OCI-LY1 (cell line): ENCODE results near the gene NCAPH2.

Source experiments
- H2AFZ ChIP-seq: fragments of 200-600 bp; sonication (generic), shearing (Covaris generic); 2 replicates; pipeline ENCODE4 v1.6.0; 2014; ENCODE audit warnings: antibody characterized with exemption, mild to moderate bottlenecking, low read length
- H3F3A ChIP-seq: fragments of 200-600 bp; sonication (generic), shearing (Covaris generic); 2 replicates; pipeline ENCODE4 v1.6.0; 2014; ENCODE audit warnings: mild to moderate bottlenecking, antibody characterized with exemption, low read length, moderate library complexity; ENCODE audit not compliant: insufficient read depth
- H3K27ac ChIP-seq: fragments of 200-600 bp; sonication (generic); 2 replicates; pipeline ENCODE4 v1.5.1; 2014; ENCODE audit warnings: low read length, mixed run types, mild to moderate bottlenecking, low read depth; ENCODE audit not compliant: poor library complexity, severe bottlenecking
- H3K27me3 ChIP-seq: fragments of 200-600 bp; sonication (generic); 2 replicates; pipeline ENCODE4 v1.6.0; 2014; ENCODE audit warnings: antibody characterized with exemption, mild to moderate bottlenecking, low read length, moderate library complexity; ENCODE audit not compliant: insufficient read depth
- H3K36me3 ChIP-seq: fragments of 200-600 bp; sonication (generic); 2 replicates; pipeline ENCODE4 v1.6.1; 2014; ENCODE audit warnings: mild to moderate bottlenecking, antibody characterized with exemption, low read length, moderate library complexity, mixed read lengths; ENCODE audit not compliant: insufficient read depth
- H3K4me1 ChIP-seq: fragments of 200-600 bp; sonication (generic); 2 replicates; pipeline ENCODE4 v1.5.1; 2014; ENCODE audit warnings: mild to moderate bottlenecking, low read length, moderate library complexity; ENCODE audit not compliant: insufficient read depth, severe bottlenecking
- H3K4me2 ChIP-seq: fragments of 200-600 bp; sonication (generic), shearing (Covaris generic); 2 replicates; pipeline ENCODE4 v1.6.1; 2014; ENCODE audit warnings: low read length
- H3K4me3 ChIP-seq: fragments of 200-600 bp; sonication (generic); 2 replicates; pipeline ENCODE4 v1.5.1; 2014; ENCODE audit warnings: low read length, low read depth, mild to moderate bottlenecking, mixed read lengths; ENCODE audit not compliant: poor library complexity, severe bottlenecking
- H3K79me2 ChIP-seq: fragments of 200-600 bp; shearing (Covaris generic); 2 replicates; pipeline ENCODE4 v1.6.1; 2016; ENCODE audit warnings: mixed run types, low read length, mixed read lengths; ENCODE audit not compliant: insufficient read depth
- H3K9ac ChIP-seq: fragments of 200-600 bp; sonication (generic), shearing (Covaris generic); 2 replicates; pipeline ENCODE4 v1.6.1; 2014; ENCODE audit warnings: mild to moderate bottlenecking, low read length, mixed read lengths
- H3K9me2 ChIP-seq: fragments of 200-600 bp; sonication (generic), shearing (Covaris generic); 2 replicates; pipeline ENCODE4 v1.6.1; 2014; ENCODE audit warnings: low read depth, mild to moderate bottlenecking, low read length, mixed read lengths
- H3K9me3 ChIP-seq: fragments of 200-600 bp; shearing (Covaris generic); 2 replicates; pipeline ENCODE4 v1.6.1; 2014; ENCODE audit warnings: low read length, mixed read lengths
- H4K20me1 ChIP-seq: fragments of 200-600 bp; sonication (generic), shearing (Covaris generic); 2 replicates; pipeline ENCODE4 v1.6.0; 2016; ENCODE audit warnings: mild to moderate bottlenecking, low read length; ENCODE audit not compliant: insufficient read depth
- EZH2 ChIP-seq: fragments of 200-600 bp; sonication (generic), shearing (Covaris generic); IDR thresholded peaks from 2 replicates; pipeline ENCODE4 v1.8.0; 2017; ENCODE audit warnings: borderline replicate concordance, mixed run types, mild to moderate bottlenecking, antibody characterized with exemption, low read length, moderate library complexity, mixed read lengths
- TF ChIP-seq, protein P1 (sequence below): fragments of 200-600 bp; sonication (generic), shearing (Covaris generic); IDR thresholded peaks from 2 replicates; pipeline ENCODE4 v1.5.1; 2017; ENCODE audit warnings: mild to moderate bottlenecking, antibody characterized with exemption, low read length, moderate library complexity, mixed read lengths

NCAPH2 gene

DNA sequence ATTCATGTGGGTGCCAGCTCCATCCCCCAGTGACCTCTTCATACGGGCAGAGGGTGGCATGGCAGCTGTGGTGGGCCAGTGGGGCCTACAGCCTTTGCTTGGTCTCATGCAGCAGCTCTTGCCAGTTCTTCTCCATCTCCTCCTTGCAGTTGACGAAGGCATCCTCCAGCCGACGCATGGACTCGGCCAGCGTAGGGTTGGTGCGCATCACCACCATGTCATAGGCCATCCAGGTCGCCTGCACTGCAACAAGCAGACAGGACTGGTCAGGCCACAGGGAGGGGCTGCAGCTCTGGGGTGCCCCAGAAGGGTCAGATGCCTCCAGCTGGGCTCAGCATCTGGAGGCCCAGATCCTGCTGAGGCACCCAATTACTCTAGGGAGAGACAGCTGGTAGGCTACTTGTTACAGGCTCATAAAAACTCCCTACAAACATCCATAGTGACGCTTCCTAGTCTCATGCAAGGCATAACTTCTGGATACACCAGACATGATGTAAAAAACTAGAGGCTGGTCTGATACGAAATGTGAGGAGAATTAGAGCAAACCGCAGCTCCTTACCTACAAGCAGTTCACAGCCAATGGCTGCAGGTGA lies 43.2 kb downstream of the NCAPH2 start:
- no peak overlapping the region for H3K27ac ChIP-seq
- H3K9ac ChIP-seq: no peak overlapping the region
- no peaks in the 10 kb centered on the region for H3F3A ChIP-seq
- H3K4me1 ChIP-seq: peaks cover 13% of the 10 kb centered on the region
- no peaks in the 10 kb centered on the region for H3K79me2 ChIP-seq
- no peaks in the 10 kb centered on the region for H4K20me1 ChIP-seq
- peaks cover 5% of the 10 kb centered on the region; the same call in 1 of the 2 replicates for H3K27me3 ChIP-seq
- no peak overlapping the region for H2AFZ ChIP-seq
- no peak overlapping the region for H3K4me2 ChIP-seq
- TF ChIP-seq, protein P1, sequence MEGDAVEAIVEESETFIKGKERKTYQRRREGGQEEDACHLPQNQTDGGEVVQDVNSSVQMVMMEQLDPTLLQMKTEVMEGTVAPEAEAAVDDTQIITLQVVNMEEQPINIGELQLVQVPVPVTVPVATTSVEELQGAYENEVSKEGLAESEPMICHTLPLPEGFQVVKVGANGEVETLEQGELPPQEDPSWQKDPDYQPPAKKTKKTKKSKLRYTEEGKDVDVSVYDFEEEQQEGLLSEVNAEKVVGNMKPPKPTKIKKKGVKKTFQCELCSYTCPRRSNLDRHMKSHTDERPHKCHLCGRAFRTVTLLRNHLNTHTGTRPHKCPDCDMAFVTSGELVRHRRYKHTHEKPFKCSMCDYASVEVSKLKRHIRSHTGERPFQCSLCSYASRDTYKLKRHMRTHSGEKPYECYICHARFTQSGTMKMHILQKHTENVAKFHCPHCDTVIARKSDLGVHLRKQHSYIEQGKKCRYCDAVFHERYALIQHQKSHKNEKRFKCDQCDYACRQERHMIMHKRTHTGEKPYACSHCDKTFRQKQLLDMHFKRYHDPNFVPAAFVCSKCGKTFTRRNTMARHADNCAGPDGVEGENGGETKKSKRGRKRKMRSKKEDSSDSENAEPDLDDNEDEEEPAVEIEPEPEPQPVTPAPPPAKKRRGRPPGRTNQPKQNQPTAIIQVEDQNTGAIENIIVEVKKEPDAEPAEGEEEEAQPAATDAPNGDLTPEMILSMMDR: no peak
- no peak for TF ChIP-seq EZH2
- no peak overlapping the region for H3K4me3 ChIP-seq
- no peaks in the 10 kb centered on the region; the same call in 1 of the 2 replicates for H3K36me3 ChIP-seq
- no peaks in the 10 kb centered on the region for H3K9me3 ChIP-seq
- H3K9me2 ChIP-seq: no peaks in the 10 kb centered on the region

DNA sequence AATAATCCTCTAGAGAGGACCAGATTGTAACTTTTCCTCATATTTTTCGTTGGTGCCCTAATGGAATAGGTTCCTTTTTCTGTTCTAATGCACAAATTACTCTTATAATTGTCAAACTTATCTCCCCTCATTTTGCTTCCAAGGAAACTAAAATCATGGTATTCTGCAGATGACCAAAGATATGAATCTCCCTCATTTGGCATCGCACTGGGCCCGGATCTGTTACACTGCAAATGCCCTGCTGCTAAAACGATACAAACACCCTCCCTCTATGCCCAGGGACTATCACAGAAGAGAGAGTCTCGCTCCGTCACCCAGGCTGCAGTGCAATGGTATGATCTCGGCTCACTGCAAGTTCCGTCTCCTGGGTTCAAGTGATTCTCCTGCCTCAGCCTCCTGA lies 45.3 kb downstream of the NCAPH2 start:
- H3K27me3 ChIP-seq: peaks cover 5% of the 10 kb centered on the region; the same call in 1 of the 2 replicates
- H3K27ac ChIP-seq: no peak overlapping the region
- no peak overlapping the region for H3K9ac ChIP-seq
- H3K4me2 ChIP-seq: no peak overlapping the region
- TF ChIP-seq, protein P1: no peak
- no peak for TF ChIP-seq EZH2
- H3K9me3 ChIP-seq: no peaks in the 10 kb centered on the region
- H3K9me2 ChIP-seq: no peaks in the 10 kb centered on the region
- H4K20me1 ChIP-seq: no peaks in the 10 kb centered on the region
- H3K4me1 ChIP-seq: peaks cover 9% of the 10 kb centered on the region
- H2AFZ ChIP-seq: no peak overlapping the region
- H3K36me3 ChIP-seq: no peaks in the 10 kb centered on the region; the same call in 1 of the 2 replicates
- no peak overlapping the region for H3K4me3 ChIP-seq
- no peaks in the 10 kb centered on the region for H3F3A ChIP-seq
- no peaks in the 10 kb centered on the region for H3K79me2 ChIP-seq

DNA sequence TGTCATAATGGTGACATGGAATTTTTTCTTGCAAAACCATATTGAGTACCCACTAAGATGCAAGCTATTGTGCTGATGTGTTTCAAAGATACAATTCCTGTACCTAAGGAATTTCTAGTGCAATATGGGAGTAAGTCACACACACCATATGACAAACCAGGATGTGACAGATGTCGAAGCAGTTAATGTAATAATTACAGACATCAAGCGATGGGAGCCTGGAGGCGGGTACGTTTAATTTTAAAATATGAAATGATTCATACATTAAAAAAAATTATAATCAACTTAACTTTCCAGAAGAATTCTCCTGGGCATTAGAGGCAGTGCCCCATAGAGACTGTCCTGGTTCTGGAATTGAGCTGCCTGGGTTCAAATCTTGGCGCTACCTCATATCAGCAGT lies 48.7 kb downstream of the NCAPH2 start:
- Histone ChIP-seq H3K4me2 (no peak overlapping the region), H4K20me1 (no peaks in the 10 kb centered on the region), H3K9ac (no peak overlapping the region), H2AFZ (no peak overlapping the region), H3F3A (no peaks in the 10 kb centered on the region), H3K9me3 (no peaks in the 10 kb centered on the region), H3K4me3 (no peak overlapping the region), H3K9me2 (no peaks in the 10 kb centered on the region), H3K36me3 (no peaks in the 10 kb centered on the region; the same call in 1 of the 2 replicates), H3K4me1 (no peaks in the 10 kb centered on the region), H3K79me2 (no peaks in the 10 kb centered on the region), H3K27ac (no peak overlapping the region), H3K27me3 (peaks cover 5% of the 10 kb centered on the region; the same call in 1 of the 2 replicates)
- TF ChIP-seq EZH2: no peak
- TF ChIP-seq, protein P1: no peak
